Measurements from ENCODE around the gene NTMT2.
"Not testable (repeated sequence)": the region's sequence is repeated elsewhere in the genome, so short reads cannot be mapped to it uniquely, and the experiment has no call there.

NTMT2 gene

DNA sequence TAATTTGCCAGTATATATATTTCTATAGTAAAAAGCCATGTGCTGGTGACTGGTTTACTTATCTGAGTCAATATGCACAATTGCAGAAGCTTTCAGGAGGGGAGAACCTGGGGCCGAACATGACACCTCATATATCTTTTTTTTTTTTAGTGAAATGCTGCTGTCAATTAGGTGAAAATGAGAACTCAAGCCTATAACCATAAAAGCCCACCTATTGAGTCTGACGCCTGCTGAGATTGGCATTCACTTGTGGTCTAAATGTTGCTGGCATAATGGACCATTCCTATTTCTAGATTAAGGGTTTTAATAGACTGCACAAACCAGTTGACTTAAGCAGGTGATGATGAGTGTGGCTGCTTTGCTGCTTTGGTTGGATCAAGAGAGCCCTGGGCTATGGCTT lies 10.8 kb downstream of the NTMT2 start:
- DNase-seq (ENCODE audit: low read depth in 2 of 2, low spot score in 1 of 2), result no peak

DNA sequence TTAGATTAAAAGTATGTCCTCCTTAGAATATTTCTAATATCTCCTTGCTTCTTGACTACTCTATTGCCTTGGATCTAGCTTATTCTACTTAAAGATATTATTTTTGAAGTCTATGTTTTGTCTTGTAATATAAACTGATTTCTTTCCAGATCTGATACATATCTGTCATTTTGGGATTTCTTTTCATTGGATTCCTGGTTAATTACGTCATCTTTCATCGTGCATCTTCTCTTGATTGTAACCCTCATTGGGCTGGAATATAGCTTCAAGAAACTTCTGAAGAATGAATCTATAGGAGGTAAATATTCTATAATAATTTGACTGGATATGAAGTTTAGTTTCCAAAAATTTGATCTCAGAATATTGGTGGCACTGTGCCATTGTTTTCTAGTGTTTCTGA lies 12.1 kb downstream of the NTMT2 start:
- DNase-seq (ENCODE audit: low read depth in 2 of 2, low spot score in 1 of 2), result no peak

GRCh38 chr1:170162459-170163246 lies 16.9 kb downstream of the NTMT2 start:
- DNase-seq (ENCODE audit: low read depth in 2 of 2, low spot score in 1 of 2), result no peak

DNA sequence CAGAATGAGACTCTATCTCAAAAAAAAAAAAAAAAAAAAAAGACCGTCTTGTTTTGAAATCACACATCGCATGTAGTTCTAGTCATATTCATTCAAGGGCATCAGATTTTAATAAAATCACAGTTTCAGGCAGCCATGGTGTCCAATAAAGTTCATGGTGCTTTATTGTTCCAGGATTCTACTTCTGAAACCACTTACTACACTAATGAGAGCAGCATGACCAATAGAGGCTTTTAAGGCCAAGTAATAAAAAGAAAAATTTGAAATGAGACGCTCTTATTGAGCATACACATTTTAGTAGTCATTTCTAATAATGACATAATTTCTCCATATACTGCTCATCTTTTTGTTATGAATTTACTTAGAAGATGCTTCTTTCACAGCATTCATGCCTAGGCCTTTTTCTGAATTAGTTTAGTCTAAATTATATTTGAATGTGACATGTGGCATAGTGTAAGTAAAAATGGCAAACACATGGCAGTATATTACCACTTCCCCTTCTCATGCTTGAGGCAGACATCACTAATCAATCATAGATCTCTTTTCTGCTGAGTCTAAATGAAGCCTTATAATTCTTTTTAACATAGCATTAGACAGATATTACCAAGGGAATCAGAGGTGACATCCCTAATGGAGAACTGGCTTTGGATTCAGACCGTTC lies 18.5 kb downstream of the NTMT2 start:
- no peak for DNase-seq (ENCODE audit: low read depth in 2 of 2, low spot score in 1 of 2)

GRCh38 chr1:170166518-170167180 lies 20.9 kb downstream of the NTMT2 start:
- DNase-seq (ENCODE audit: low read depth in 2 of 2, low spot score in 1 of 2), result no peak

- DNase-seq (ENCODE audit: low read depth in 2 of 2, low spot score in 1 of 2), result no peak
Measured at GRCh38 chr1:170168265-170168664, 22.5 kb downstream of the NTMT2 start.

DNA sequence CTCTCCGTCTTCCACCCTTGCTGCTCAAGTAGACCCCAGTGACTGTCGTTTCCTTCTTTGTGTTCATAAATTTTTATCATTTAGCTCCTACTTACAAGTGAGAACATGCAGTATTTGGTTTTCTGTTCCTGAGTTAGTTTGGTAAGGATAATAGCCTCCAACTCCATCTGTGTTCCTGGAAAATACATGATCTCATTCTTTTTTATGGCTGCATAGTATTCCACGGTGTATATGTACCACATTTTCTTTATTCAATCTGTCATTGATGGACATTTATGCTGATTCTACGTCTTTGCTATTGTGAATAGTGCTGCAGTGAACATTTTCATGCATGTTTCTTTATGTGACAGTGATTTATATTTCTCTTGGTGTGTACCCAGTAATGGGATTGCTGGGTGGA lies 24.8 kb downstream of the NTMT2 start:
- not testable (repeated sequence) for DNase-seq (ENCODE audit: low read depth in 2 of 2, low spot score in 1 of 2)

DNA sequence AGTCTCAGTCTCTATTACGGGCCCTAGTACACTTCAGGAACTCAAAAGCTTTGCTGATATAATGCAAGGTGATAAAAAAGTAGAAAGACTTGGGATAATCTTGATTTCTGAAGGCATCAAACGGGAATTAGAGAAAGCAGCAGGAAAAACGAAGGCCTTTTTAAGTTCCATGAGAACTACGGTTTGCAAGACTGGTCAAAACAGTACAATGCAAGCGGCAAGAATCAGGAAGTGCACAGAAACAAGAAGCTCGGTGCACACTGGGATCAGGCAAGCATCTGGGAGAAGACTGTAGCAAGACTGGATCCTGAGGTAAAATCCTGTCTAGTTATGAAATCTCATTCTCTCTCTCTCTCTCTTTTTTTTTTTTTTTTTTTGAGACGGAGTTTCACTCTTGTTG lies 28.6 kb downstream of the NTMT2 start:
- no peak for DNase-seq (ENCODE audit: low read depth in 2 of 2, low spot score in 1 of 2)

DNA sequence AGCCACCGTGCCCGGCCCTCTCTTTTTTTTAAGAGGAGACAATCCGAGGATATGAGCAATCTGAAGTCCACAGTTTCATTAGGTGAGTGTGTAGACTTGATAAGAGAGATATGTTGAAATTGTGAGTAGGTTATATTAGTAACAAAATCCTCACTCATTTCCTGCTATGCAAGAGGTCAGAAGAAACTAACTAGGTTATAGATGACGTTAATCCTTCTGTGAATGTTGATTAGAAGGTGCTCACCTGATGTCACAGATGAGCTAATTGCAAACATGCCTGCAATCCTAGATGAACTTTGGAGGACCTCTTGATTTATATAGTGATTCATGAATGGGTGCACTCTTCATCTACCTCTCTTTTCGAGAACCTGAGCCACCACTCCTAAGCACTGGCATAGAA lies 29.3 kb downstream of the NTMT2 start:
- no peak for DNase-seq (ENCODE audit: low read depth in 2 of 2, low spot score in 1 of 2)

GRCh38 chr1:170175484-170175883 lies 29.7 kb downstream of the NTMT2 start:
- DNase-seq (ENCODE audit: low read depth in 2 of 2, low spot score in 1 of 2), result no peak

DNA sequence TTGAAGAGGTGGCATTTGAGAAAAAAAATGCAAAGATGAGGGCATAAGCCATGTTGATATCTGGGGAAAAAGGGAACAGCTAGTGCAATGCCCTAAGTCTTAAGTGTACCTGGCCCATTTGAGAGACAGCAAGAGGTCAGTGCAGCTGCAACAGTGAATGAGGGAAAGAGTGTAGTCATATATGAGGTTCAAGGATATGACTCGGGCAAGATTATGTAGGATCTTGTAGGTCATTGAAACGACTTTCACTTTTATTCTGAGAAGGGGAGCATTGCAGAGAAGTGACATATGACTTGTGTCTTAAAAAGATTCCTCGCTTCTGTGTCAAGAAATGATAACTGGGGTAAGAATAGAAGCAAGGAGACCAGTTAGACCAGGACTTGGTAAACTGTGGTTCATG lies 31.0 kb downstream of the NTMT2 start:
- no peak for DNase-seq (ENCODE audit: low read depth in 2 of 2, low spot score in 1 of 2)

DNA sequence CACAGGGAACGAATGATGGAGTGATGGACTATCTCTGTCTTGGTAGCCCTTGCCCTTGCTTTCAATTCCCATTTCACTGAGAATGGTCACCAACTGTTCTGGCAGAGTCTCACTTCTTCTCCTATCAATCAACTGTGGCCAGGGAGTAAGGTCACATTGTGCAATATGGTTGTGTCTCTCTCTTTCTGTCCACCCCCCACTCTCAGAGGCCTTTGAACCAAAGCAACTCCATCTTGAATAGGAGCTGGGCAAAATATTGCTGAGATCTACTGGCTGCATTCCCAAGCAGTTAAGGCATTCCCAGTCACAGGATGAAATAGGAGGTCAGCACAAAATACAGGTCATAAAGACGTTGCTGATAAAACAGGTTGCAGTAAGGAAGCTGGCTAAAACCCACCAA lies 36.7 kb downstream of the NTMT2 start:
- no peak for DNase-seq (ENCODE audit: low read depth in 2 of 2, low spot score in 1 of 2)

GRCh38 chr1:170192546-170192945 lies 46.8 kb downstream of the NTMT2 start:
- no peak for DNase-seq (ENCODE audit: low read depth in 2 of 2, low spot score in 1 of 2)

DNA sequence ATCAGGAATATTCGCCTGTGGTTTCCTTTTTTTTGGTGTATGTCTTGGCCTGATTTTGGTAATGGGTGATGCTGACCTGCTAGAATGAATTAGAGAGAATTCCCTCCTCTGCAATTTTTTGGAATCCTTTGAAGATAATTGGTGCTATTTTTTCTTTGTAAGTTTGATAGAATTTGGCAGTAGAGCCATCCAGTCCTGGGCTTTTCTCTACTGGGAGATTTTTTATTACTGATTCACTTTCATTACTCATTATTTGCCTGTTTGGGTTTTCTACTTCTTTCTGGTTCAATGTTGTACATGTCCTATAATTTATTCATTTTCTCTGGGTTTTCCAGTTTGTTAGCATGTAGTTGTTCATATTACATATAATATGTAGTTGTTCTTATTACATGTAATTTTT lies 48.7 kb downstream of the NTMT2 start:
- DNase-seq (ENCODE audit: low read depth in 2 of 2, low spot score in 1 of 2), result no peak

- DNase-seq (ENCODE audit: low read depth in 2 of 2, low spot score in 1 of 2), result no peak
Measured at GRCh38 chr1:170196490-170197236, 50.9 kb downstream of the NTMT2 start.

- DNase-seq (ENCODE audit: low read depth in 2 of 2, low spot score in 1 of 2), result no peak
Measured at GRCh38 chr1:170198090-170198489, 52.3 kb downstream of the NTMT2 start.

DNA sequence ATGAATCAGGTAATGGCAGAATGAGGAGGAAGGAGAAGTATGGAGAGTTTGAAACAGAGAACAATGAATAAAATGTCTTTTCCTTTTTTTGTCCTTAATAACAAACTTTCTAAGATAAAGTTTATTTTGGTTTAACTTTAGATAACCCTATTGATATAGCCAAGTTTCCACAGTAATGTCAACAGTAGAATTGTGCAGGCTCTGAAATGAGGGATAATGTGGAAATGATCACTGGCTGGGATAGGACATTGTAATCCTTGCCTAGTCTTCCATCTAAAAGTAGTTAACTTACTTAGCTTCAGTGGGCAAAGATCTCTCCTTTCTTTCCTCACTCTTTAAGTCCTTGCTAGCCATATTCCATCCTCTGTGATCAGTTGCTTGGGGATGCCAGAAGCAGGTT lies 52.8 kb downstream of the NTMT2 start:
- no peak for DNase-seq (ENCODE audit: low read depth in 2 of 2, low spot score in 1 of 2)

DNA sequence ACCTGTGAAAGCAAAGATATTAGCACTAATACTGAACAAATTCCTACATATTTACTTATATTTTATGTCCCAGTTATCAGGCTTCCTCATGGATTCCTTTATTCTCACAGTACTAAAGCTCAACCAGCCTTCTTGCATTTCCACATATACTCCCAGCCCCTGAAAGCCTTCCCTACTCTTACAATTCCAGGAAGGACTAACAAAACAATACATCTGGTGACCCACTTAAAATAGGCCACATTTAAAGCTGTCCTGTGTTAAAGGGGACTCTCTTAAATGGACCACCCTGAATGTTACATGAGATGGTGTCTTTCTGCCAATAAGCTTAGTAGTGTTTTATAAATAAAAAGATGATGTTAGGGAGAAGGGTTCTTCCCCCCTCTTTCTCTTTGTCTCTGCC lies 54.4 kb downstream of the NTMT2 start:
- DNase-seq (ENCODE audit: low read depth in 2 of 2, low spot score in 1 of 2), result no peak

DNA sequence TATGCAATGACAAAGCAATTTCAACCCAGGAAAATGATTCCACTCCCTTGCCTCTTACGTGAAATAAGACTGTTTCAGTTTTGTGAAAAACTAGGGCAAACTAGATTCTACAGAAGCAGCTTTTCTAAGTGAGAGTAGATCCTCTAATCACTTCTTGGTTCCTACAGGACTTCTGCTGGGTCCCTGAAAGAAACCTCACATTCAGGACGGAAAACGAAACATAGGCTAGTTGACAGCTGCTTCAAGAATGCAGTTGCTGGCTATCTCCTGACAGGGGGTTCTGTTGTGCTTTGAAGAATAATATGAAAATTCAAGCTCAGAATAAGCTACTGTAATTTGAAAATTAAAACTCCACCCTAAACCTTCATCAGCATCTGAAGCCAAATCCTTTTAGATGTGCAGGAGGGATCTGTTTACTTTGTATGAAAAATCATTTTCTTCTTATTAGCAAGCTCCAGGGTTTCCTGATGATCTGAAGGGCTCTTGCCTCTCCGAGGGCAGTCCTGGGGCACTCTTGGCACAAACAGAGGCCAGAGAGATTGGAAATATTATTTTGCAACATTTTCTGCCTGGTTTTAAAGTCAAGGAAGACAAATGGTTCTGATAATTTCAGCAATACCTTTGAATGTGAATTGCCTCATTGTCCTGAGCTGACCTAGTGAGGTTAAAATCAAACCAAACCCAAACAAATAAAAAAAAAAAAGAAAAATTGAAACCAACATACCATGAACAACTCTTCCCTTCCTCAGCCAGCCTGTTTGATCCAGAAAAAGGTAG lies 55.0 kb downstream of the NTMT2 start:
- no peak for DNase-seq (ENCODE audit: low read depth in 2 of 2, low spot score in 1 of 2)

- DNase-seq (ENCODE audit: low read depth in 2 of 2, low spot score in 1 of 2), result no peak
Measured at GRCh38 chr1:170203693-170204092, 57.9 kb downstream of the NTMT2 start.

DNA sequence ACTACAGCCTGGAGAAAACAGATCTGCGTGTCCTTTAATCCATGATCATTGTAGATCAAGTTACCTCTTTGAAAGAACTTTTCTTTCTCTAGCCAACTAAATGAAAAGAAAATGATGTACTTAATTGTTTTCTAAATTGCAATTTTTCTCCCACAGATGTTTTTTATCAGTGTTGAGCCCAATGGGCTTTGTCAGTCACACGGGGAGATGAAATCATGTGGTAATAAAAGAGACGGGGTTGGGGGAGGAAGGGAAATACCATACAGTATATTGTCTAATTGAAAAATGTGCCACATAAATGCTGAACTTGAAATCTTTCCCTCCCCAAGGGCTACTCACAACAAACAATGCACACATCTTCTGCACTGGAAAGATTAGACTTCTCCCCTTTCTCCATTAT lies 58.4 kb downstream of the NTMT2 start:
- no peak for DNase-seq (ENCODE audit: low read depth in 2 of 2, low spot score in 1 of 2)
